GM12875 (cell line): ENCODE data around the gene RTTN.

Source experiments
- H3K4me3 ChIP-seq: one replicate; pipeline ENCODE4 v1.5.1; 2011; ENCODE audit warnings: low read depth, low read length, control low read depth
- CTCF ChIP-seq: IDR thresholded peaks from 2 replicates; pipeline ENCODE4 v1.5.1; 2011; ENCODE audit warnings: low read depth, mild to moderate bottlenecking, control low read depth, inconsistent platforms, low read length, moderate library complexity, borderline replicate concordance; ENCODE audit not compliant: insufficient read depth

RTTN gene

DNA sequence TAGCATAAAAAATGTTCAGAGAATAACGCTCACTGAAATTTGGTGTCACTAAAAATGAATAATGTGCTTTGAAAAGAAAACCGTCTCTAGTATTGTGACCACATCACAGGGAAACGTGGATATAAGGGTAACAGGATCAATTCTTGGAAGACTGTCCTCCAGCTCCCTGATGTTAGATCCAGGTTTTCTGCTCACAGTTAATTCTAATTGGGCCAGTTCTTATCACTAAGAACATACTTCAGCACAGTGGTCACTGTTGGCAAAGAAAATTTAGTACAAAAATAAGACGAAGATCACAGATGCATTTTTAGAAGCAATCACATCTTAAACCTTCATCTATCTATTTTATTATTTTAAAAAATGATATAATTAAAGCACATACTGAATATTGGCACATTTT, 200.8 kb downstream of the RTTN start:
- TF ChIP-seq CTCF = no peak
- no peak overlapping the region for H3K4me3 ChIP-seq

DNA sequence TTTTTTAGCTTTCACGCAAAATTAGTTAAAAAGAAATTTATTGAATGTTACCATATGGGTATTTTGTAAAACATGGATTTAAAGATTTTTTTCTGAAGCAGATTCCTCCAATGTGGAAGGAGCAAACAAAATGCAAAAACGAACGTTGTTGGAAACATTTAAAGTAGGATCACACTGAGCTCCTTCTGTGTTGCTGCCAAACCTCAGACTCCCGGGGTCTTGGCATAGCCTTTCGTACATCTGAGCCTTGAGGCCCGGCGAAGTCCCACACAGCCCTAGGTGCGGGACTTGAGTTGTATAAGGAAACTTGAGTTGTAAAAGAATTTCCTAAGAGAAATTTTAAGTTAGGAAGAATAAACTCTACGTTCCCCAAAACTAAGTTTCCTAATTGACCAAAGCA, 205.8 kb downstream of the RTTN start:
- H3K4me3 ChIP-seq = no peak overlapping the region
- TF ChIP-seq CTCF = no peak

DNA sequence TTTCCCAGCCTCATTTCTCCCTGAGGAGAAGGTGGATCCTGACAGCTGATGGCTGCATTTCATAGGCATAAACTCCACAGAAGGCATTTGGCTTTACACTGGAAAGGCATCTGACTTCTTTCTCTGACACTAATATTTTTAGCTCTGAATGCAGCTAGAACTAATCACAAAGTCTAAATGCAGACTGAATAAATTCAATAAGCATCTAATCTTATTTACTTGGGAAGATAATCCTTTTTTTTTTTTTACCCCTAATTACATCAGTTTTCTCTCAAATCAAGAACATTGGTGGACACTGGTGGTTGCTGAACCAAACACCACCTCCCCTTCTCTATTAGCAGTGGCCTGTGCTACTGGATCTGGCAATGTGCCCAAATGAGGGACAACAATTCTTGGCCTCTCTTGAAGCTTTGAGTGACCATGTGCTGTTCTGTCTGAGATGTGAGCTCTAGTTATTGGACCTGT, 206.9 kb downstream of the RTTN start:
- no peak overlapping the region for H3K4me3 ChIP-seq
- TF ChIP-seq CTCF = no peak

DNA sequence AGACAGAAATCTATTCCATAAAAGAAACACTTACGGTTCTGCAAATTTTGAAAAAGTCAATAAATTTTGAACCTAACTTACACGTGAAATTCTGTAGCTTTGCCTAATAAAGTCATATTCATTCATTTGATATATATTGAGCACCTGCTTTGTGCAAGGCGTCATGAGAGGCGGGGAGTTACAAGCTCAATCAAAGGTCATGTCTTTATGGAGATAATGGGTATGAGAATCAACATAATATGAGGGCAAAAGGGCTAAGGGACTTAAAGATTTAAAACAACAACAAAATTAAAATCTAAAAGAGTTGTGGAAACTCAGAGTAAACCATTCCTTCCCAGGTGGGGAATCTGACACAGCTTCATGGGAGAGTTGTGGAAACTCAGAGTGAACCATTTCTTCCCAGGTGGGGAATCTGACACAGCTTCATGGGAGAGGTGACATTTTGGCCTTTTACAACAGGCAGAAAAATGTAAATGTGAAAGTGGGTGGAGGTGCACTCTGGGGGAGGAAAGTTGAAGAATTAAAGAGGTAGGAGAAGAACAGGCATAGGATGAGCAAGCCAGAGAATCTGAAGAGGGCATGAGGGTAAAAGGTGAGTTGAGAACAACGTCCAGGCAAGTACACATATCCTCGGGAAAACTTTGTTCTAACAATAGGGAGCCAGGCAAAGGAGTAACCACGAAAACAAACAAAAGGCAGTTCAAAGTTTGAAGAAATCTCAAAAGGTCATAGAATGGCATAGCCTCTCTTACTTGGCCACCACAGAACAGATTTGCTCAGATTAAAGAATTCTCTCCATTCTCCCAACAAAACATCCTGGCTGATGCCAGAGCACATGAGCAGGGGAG, 208.3 kb downstream of the RTTN start:
- H3K4me3 ChIP-seq = no peak overlapping the region
- TF ChIP-seq CTCF = no peak

- no peak for TF ChIP-seq CTCF
- no peak overlapping the region for H3K4me3 ChIP-seq
These were observed 209.1 kb downstream of the RTTN start for GRCh38 chr18:69996417-69996816.

GRCh38 chr18:69995774-69996173, 209.7 kb downstream of the RTTN start:
- TF ChIP-seq CTCF = no peak

DNA sequence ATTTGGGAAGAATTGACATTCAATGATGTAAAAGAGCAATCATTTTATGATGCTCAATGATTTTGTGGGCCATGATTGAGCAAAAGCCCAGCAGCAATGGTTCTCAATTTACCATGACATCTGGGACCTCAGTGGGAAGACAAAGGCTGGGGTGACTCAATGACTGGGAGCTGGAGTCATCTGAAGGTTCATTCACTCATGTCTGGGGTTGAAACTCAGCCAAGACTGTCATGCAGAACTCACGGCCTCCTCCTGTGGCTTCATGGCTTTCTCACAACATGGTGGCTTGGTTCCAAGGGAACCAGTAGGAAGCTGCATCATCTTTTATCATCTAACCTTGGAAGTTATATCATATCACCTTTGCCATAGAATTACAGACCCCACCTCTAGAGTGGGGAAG, 212.7 kb downstream of the RTTN start:
- no peak overlapping the region for H3K4me3 ChIP-seq
- no peak for TF ChIP-seq CTCF

More at GRCh38 chr18:69995774-69996173, 209.7 kb downstream of the RTTN start:
- no peak overlapping the region for H3K4me3 ChIP-seq
